ENCODE data around the gene ZNF679. TPM values are rescaled to one million over a fixed set of nuclear protein-coding genes. Genes with fewer than 3 reads are reported as not detected.
A peak's percentile ranks its signal among the peaks of the same experiment; 100 is the strongest.
"Not testable (repeated sequence)": the region's sequence is repeated elsewhere in the genome, so short reads cannot be mapped to it uniquely, and the experiment has no call there.

ZNF679 gene
- total and polyA plus RNA-seq, 12 donors, result not detected

DNA sequence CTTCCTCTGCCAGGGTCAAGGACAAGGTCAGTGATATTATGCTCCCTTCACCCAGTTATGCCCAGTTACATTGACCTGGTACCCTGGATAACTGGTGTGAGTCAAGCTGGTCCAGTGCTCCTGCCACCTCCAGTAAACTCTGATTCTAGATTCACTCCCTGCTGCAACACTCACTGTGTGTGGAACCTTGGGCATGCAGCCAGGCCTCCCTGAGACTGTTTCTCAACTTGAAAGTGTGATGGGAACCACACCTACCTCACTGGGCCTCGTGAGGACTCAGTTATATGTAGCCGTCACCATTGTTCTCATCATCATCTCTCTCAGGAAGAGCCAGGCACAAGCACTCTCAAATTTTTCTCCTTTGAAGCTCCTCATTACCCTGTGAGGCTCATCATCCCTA is 84.6 kb downstream of the ZNF679 start:
- H3K4me1 ChIP-seq (replicated peaks in 1 of 2), result peaks cover 11 to 20% of the 10 kb centered on the region in 2 donors
- H3K27me3 ChIP-seq, result no peaks in the 10 kb centered on the region
- H3K36me3 ChIP-seq (replicated peaks in 1 of 2), result no peaks in the 10 kb centered on the region
- no peak overlapping the region for H3K4me3 ChIP-seq
- 13 to 70% (median 31%) methylated on average over 2 of the region's 2 CpGs for WGBS, 4 donors
- intact Hi-C loops (cut with DNase I), result no loop called here
- H3K27ac ChIP-seq, result peak overlapping the region in 2 of 5 donors; percentile 6 to 57
- TF ChIP-seq POLR2A (IDR thresholded peaks at IDR 0.05), result no peak
- TF ChIP-seq, protein P1, sequence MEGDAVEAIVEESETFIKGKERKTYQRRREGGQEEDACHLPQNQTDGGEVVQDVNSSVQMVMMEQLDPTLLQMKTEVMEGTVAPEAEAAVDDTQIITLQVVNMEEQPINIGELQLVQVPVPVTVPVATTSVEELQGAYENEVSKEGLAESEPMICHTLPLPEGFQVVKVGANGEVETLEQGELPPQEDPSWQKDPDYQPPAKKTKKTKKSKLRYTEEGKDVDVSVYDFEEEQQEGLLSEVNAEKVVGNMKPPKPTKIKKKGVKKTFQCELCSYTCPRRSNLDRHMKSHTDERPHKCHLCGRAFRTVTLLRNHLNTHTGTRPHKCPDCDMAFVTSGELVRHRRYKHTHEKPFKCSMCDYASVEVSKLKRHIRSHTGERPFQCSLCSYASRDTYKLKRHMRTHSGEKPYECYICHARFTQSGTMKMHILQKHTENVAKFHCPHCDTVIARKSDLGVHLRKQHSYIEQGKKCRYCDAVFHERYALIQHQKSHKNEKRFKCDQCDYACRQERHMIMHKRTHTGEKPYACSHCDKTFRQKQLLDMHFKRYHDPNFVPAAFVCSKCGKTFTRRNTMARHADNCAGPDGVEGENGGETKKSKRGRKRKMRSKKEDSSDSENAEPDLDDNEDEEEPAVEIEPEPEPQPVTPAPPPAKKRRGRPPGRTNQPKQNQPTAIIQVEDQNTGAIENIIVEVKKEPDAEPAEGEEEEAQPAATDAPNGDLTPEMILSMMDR (IDR thresholded peaks at IDR 0.05), result no peak
- H3K9me3 ChIP-seq (replicated peaks in 1 of 3), result no peaks in the 10 kb centered on the region
- DNase-seq, result peak in 6 of 7 donors; percentile 23 to 65 (median 44)

DNA sequence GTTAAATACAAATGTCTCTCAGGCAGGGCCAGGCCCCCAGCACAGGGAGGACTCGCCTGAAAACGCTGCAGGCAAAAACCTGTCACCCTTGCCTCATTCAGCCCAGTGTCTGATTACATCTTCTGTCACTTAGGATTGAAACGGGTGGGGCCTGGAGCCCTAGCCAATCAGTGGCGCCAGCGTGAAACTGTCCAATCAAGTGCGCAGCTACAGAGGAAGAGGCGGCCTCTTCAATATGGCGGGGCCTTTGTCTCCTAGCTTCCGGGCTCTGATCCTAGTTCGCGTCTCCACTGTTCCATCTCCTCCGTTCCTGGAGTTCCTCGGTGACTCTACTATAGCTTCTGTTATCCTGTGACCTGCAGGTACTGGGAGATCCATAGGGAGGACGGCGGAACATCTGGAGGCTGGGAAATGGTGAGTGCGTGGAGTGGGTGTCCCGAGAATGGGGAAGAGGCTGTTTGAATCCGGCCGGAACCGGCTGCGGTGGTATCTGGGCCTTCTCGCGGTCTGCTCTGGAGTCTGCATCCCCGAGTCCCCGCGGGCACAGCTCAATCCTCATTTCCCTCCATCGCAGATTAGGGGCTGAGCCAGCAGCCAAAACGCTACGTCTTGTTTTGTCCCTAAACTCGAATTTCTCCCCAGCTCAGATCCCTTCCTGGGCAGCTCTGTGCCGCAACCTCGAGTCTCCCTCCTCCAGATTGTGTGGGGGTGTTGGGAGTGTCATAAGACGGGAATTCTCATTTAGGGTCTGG is 85.6 kb downstream of the ZNF679 start, which contains the start of gene ZNF736:
Gene ZNF736 (plus strand): TSS at position 222 of the 752 bp plus-strand sequence. CDS start 190 bp downstream, at position 412.
- Histone ChIP-seq H3K9me3 (replicated peaks in 1 of 3) (no peaks in the 10 kb centered on the region), H3K27me3 (no peaks in the 10 kb centered on the region), H3K4me3 (peak within 1 kb of the TSS; percentile 2 to 71 (median 46)), H3K4me1 (replicated peaks in 1 of 2) (peaks cover 11 to 14% of the 10 kb centered on the region in 2 donors), H3K27ac (peak within 1 kb of the TSS in 3 of 5 donors; percentile 55 to 70 (median 57)), H3K36me3 (replicated peaks in 1 of 2) (no peaks in the 10 kb centered on the region)
- TF ChIP-seq, protein P1 (IDR thresholded peaks at IDR 0.05), result no peak
- TF ChIP-seq POLR2A (IDR thresholded peaks at IDR 0.05), result peak; percentile 31 to 79
- DNase-seq, result peak; percentile 87 to 97 (median 92)
- intact Hi-C loops (cut with DNase I), result no loop called here
- 0 to 1% (median 0%) methylated on average over 15 to 33 of the region's 33 CpGs for WGBS, 4 donors

DNA sequence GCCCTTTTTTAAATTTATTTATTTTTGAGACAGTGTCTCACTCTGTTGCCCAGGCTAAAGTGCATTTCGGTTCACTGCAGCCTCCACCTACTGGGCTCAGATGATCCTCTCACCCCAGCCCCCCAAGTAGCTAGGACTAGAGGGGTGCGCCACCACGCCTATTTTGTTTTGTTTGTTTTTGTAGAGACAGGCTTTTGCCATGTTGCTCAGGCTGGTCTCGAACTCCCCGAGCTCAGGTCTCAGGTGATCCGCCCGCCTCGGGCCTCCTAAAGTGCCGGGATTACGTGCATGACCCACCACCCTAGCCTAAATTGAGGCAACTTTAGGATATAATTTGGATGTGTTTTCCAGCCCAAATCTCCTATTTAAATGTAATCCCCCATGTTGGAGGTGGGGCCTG is 86.3 kb downstream of the ZNF679 start:
- WGBS, 4 donors, result 19 to 38% (median 35%) methylated on average over 10 of the region's 10 CpGs
- no peaks in the 10 kb centered on the region for H3K36me3 ChIP-seq (replicated peaks in 1 of 2)
- peaks cover 11 to 14% of the 10 kb centered on the region in 2 donors for H3K4me1 ChIP-seq (replicated peaks in 1 of 2)
- no peaks in the 10 kb centered on the region for H3K27me3 ChIP-seq
- H3K4me3 ChIP-seq, result peak overlapping the region in 3 of 4 donors; percentile 2 to 71 (median 71)
- peak overlapping the region in 1 of 5 donors; percentile 55 for H3K27ac ChIP-seq
- DNase-seq, result no peak
- no peaks in the 10 kb centered on the region for H3K9me3 ChIP-seq (replicated peaks in 1 of 3)
- TF ChIP-seq, protein P1 (IDR thresholded peaks at IDR 0.05), result no peak
- TF ChIP-seq POLR2A (IDR thresholded peaks at IDR 0.05), result no peak
- intact Hi-C loops (cut with DNase I), result no loop called here

DNA sequence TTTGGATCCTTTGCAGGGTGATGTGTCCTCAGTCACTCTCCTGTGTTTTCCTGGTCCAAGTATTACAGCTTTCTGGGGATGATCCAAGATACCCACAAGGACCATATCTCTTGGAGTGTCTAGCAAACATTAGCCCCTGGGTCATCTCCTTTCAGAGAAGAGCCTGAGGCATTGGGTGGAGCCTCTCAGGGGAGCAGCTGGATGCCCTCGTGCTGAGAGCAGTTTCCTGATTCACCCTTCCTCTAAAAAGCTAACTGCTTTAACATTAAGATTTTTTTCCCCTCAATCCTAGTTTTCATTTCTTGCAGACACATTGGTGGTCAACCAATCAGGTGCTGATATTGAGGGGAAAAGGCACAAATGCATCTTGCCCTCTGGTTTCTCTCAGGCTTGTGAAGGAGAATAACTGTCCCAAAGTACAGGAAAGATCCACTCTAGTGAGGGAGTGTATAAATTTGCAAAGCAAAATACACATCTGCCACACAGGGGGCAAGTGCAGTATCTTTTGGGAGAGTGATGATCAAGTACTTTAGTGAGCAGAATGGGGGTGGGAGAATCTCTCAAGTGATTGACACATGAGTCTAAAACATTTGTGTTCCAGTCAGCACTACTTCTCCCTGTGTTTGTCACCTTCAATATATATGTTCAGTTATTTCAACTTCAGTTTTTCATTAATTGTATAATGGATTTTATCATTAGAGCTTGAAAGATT is 87.9 kb downstream of the ZNF679 start:
- H3K27ac ChIP-seq; H3K27me3 ChIP-seq; DNase-seq; H3K9me3 ChIP-seq (replicated peaks in 1 of 3); H3K36me3 ChIP-seq (replicated peaks in 1 of 2); H3K4me3 ChIP-seq; intact Hi-C loops (cut with DNase I): not testable (repeated sequence)
- H3K4me1 ChIP-seq (replicated peaks in 1 of 2), result peaks cover 11 to 14% of the 10 kb centered on the region in 2 donors
- 47 to 62% (median 58%) methylated on average over 1 of the region's 1 CpG for WGBS, 4 donors

Other genes with a start within 250 kb of the ZNF679 start
- gene ZNF722, start 229.6 kb upstream of the ZNF679 start, total RNA-seq, result not detected
- not detected for gene ZNF722, start 229.6 kb upstream of the ZNF679 start, polyA plus RNA-seq
- 1 to 10 TPM in 6 of 9 donors, under 1 TPM in 3; 0.28 to 2.6 (median 1.4) TPM for gene ZNF727, start 183.0 kb upstream of the ZNF679 start, total RNA-seq
- gene ZNF727, start 183.0 kb upstream of the ZNF679 start, polyA plus RNA-seq, result 1 to 10 TPM in 1 of 3 donors, under 1 TPM in 2; 0.10 to 1.7 (median 0.16) TPM
- not detected for gene ZNF735, start 21.3 kb upstream of the ZNF679 start, total RNA-seq
- not detected for gene ZNF735, start 21.3 kb upstream of the ZNF679 start, polyA plus RNA-seq
- 10 to 100 TPM in 7 of 9 donors, 1 to 10 TPM in 2; 6.6 to 25.5 (median 14.8) TPM for gene ZNF736, start 85.5 kb downstream of the ZNF679 start, total RNA-seq
- gene ZNF736, start 85.5 kb downstream of the ZNF679 start, polyA plus RNA-seq, result 1 to 10 TPM; 4.1 to 8.8 (median 4.4) TPM